Measurements from ENCODE around the gene SH2D1A.
"Not testable (repeated sequence)": the region's sequence is repeated elsewhere in the genome, so short reads cannot be mapped to it uniquely, and the experiment has no call there.

Gene SH2D1A

GRCh38 chrX:124346117-124346876, at the start of gene SH2D1A:
Gene SH2D1A, plus strand, starts transcription at chrX:124346563. Its CDS starts 80 bp downstream, at chrX:124346643.
- DNase-seq, result peak; percentile 11 to 51

GRCh38 chrX:124299323-124299722, 47.0 kb upstream of the SH2D1A start:
- not testable (repeated sequence) for DNase-seq

- DNase-seq, result peak in 1 of 2 donors; percentile 41
Observed at GRCh38 chrX:124300405-124300804, 46.0 kb upstream of the SH2D1A start.

- DNase-seq, result no peak
Observed at GRCh38 chrX:124307253-124307907, 39.0 kb upstream of the SH2D1A start.

GRCh38 chrX:124325732-124326131, 20.6 kb upstream of the SH2D1A start:
- no peak for DNase-seq

GRCh38 chrX:124328765-124329164, 17.6 kb upstream of the SH2D1A start:
- DNase-seq, result no peak

- no peak for DNase-seq
Observed at GRCh38 chrX:124332481-124333424, 13.6 kb upstream of the SH2D1A start, which contains the start of gene TEX13D. Gene TEX13D, plus strand, starts transcription at chrX:124332660. Its CDS starts 258 bp downstream, at chrX:124332918.

- no peak for DNase-seq
Observed at GRCh38 chrX:124333862-124334261, 12.5 kb upstream of the SH2D1A start.

GRCh38 chrX:124334555-124334954, 11.8 kb upstream of the SH2D1A start:
- DNase-seq, result not testable (repeated sequence)

- no peak for DNase-seq
Observed at GRCh38 chrX:124335598-124335997, 10.8 kb upstream of the SH2D1A start.

- no peak for DNase-seq
Observed at GRCh38 chrX:124337916-124338315, 8.4 kb upstream of the SH2D1A start.

GRCh38 chrX:124338733-124339514, 7.4 kb upstream of the SH2D1A start:
- peak; percentile 29 to 53 for DNase-seq

GRCh38 chrX:124341396-124342132, 4.8 kb upstream of the SH2D1A start:
- no peak for DNase-seq

GRCh38 chrX:124342174-124342867, 4.0 kb upstream of the SH2D1A start:
- peak in 1 of 2 donors; percentile 37 for DNase-seq

GRCh38 chrX:124343016-124343415, 3.3 kb upstream of the SH2D1A start:
- peak in 1 of 2 donors; percentile 34 for DNase-seq

GRCh38 chrX:124344246-124344645, 2.1 kb upstream of the SH2D1A start:
- no peak for DNase-seq

GRCh38 chrX:124346877-124347241, 496 bp downstream of the SH2D1A start:
- no peak for DNase-seq

GRCh38 chrX:124347242-124347641, 879 bp downstream of the SH2D1A start:
- peak in 1 of 2 donors; percentile 34 for DNase-seq

- DNase-seq, result no peak
Observed at GRCh38 chrX:124348182-124348581, 1.8 kb downstream of the SH2D1A start.

GRCh38 chrX:124348885-124349453, 2.6 kb downstream of the SH2D1A start:
- DNase-seq, result no peak
